Measurements from ENCODE around the gene SZT2.

SZT2 gene

DNA sequence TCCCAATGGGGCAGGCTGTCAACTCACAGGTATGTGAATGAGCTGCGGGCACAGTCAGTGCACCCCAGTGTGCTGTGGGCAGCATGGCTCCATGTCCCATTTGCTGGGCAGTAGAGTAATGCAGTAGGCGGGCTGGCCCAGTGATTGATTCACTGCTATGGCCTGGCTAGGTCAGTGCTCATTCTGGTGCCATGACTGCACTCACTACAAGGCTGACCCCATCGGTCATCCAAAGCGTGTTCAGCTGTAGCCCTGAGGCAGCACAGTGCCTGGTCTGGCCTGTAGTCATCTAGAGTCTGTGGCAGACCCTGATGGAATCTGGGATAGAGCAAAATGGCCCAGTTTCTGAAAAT is 56.7 kb downstream of the SZT2 start:
- Histone ChIP-seq H3K4me1 (ENCODE audit: control insufficient read depth in 1 of 2, insufficient read depth in 2 of 2, low read length in 2 of 2) (peaks cover 6 to 7% of the 10 kb centered on the region in 2 donors), H3K27ac (ENCODE audit: low read depth, low read length) (no peak overlapping the region), H3K9me3 (ENCODE audit: control insufficient read depth in 1 of 2, low read length in 2 of 2) (no peaks in the 10 kb centered on the region), H3K9ac (ENCODE audit: low read depth in 1 of 2, low read length in 2 of 2) (no peak overlapping the region), H3K4me3 (ENCODE audit: low read depth in 1 of 2, low read length in 2 of 2) (no peak overlapping the region), H3K27me3 (ENCODE audit: control insufficient read depth in 1 of 2, insufficient read depth in 2 of 2, low read length in 2 of 2) (no peaks in the 10 kb centered on the region), H3K36me3 (ENCODE audit: control insufficient read depth in 1 of 2, insufficient read depth in 2 of 2, low read length in 2 of 2) (peaks cover 64 to 92% of the 10 kb centered on the region in 2 donors)

DNA sequence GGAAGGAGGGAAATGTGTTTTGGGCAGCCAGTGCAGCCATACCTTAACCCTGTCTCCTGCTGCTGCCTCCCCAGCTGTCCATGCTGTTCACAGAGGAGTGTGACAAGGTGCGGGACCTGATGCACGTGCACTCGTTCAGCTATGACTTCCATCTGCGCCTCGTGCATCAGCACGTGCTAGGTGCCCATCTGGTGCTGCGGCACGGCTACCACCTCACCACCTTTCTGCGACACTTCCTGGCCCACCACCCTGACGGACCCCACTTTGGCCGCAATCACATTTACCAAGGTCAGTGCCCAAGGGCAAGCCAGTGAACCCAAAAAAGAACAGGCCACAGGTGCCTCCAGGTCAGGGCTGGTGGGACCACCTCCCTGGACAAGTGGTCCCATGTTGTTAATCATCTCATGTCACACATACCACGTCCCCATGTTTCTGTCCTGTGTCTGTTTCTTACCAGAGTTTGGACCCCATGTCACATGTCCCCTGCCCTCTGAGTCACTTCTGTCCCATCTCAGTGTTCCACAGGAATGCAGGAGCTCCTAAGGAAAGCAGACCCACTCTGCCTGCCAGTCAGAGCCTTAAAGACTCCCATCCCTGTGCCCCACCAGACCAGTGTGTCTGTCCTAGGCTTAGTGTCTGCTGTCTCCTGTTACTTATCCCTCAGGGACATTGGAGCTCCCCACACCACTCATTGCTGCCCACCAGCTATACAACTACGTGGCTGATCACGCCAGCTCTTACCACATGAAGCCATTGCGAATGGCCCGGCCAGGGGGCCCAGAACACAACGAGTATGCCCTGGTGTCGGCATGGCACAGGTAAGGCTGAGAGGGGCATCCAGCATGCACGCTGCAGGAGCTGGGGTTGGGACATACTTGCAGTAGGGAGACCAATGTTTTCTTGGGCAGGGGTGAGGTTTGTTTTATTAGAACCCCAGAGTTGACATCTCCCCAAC is 57.5 kb downstream of the SZT2 start:
- peaks cover 6 to 7% of the 10 kb centered on the region in 2 donors for H3K4me1 ChIP-seq (ENCODE audit: control insufficient read depth in 1 of 2, insufficient read depth in 2 of 2, low read length in 2 of 2)
- no peak overlapping the region for H3K9ac ChIP-seq (ENCODE audit: low read depth in 1 of 2, low read length in 2 of 2)
- peaks cover 64 to 94% of the 10 kb centered on the region in 2 donors for H3K36me3 ChIP-seq (ENCODE audit: control insufficient read depth in 1 of 2, insufficient read depth in 2 of 2, low read length in 2 of 2)
- no peak overlapping the region for H3K27ac ChIP-seq (ENCODE audit: low read depth, low read length)
- no peak overlapping the region for H3K4me3 ChIP-seq (ENCODE audit: low read depth in 1 of 2, low read length in 2 of 2)
- no peaks in the 10 kb centered on the region for H3K27me3 ChIP-seq (ENCODE audit: control insufficient read depth in 1 of 2, insufficient read depth in 2 of 2, low read length in 2 of 2)
- H3K9me3 ChIP-seq (ENCODE audit: control insufficient read depth in 1 of 2, low read length in 2 of 2) = no peaks in the 10 kb centered on the region

DNA sequence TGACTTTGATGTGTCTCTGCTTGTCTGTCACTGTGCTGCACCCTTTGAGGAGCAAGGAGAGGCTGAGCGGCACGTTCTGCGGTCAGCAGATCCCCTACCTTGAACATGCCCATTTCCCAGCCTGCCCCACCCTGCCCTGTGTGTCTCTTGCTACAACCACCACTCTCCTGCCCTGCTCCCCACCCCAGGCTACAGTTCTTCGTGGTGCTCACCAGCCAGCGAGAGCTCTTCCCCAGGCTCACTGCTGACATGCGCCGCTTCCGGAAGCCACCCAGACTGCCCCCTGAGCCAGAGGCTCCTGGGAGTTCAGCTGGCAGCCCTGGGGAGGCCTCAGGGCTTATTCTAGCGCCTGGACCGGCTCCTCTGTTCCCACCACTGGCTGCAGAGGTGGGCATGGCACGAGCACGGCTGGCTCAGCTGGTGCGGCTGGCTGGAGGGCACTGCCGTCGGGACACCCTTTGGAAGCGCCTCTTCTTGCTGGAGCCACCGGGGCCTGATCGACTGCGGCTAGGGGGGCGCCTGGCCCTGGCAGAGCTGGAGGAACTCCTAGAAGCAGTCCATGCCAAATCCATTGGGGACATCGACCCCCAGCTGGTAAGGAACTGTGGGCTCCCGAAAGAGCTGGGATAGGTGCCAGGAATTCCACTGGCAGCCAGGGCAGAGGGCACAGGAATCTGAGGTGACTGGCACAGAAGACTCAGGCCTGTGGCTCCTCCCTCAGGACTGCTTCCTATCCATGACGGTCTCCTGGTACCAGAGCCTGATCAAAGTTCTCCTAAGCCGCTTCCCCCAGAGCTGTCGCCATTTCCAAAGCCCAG is 58.4 kb downstream of the SZT2 start:
- no peak overlapping the region for H3K27ac ChIP-seq (ENCODE audit: low read depth, low read length)
- peaks cover 57 to 88% of the 10 kb centered on the region in 2 donors for H3K36me3 ChIP-seq (ENCODE audit: control insufficient read depth in 1 of 2, insufficient read depth in 2 of 2, low read length in 2 of 2)

DNA sequence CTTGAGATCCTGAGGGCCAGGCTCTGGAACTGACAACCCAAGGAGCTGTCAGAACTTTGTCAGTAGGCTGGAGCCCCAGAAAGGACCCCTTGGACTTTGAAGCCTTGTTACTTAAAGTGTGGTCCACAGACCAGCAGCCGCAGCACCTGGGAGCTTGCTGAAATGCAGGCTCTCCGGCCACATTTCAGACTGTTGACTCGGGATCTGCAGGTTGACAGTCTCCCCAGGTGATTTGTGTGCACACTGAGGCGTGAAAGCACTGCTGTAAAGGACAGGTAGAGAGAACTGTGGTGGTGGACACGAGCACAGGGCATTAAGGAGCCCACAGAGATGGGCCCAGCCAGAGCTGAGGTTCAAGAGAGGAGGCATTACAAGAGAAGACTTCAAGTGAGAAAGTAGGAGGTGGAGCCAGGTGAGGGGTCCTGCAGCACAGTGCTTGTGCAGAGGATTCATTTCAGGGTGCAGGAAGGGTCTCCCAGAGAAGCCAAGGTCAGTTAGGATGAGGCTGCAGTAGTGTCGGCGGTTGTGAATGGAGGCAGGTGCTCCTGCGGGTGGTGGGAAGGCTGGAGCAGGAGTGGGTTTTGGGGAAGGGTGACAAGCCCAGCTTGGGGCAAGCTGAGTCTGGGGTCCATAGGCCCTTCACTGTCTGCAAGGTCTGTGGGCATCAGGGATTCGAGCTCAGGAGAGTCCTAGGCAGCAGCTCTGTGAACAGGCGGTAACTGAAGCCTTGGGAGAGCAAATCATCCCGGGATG is 59.4 kb downstream of the SZT2 start:
- H3K27me3 ChIP-seq (ENCODE audit: control insufficient read depth in 1 of 2, insufficient read depth in 2 of 2, low read length in 2 of 2) = no peaks in the 10 kb centered on the region
- no peak overlapping the region for H3K9ac ChIP-seq (ENCODE audit: low read depth in 1 of 2, low read length in 2 of 2)
- H3K27ac ChIP-seq (ENCODE audit: low read depth, low read length) = peak overlapping the region; percentile 39
- H3K9me3 ChIP-seq (ENCODE audit: control insufficient read depth in 1 of 2, low read length in 2 of 2) = no peaks in the 10 kb centered on the region
- no peak overlapping the region for H3K4me3 ChIP-seq (ENCODE audit: low read depth in 1 of 2, low read length in 2 of 2)
- H3K4me1 ChIP-seq (ENCODE audit: control insufficient read depth in 1 of 2, insufficient read depth in 2 of 2, low read length in 2 of 2) = peaks cover 13 to 14% of the 10 kb centered on the region in 2 donors
- H3K36me3 ChIP-seq (ENCODE audit: control insufficient read depth in 1 of 2, insufficient read depth in 2 of 2, low read length in 2 of 2) = peaks cover 48 to 78% of the 10 kb centered on the region in 2 donors

More for the DNA sequence above, 58.4 kb downstream of the SZT2 start:
- no peak overlapping the region for H3K9ac ChIP-seq (ENCODE audit: low read depth in 1 of 2, low read length in 2 of 2)
- no peaks in the 10 kb centered on the region for H3K9me3 ChIP-seq (ENCODE audit: control insufficient read depth in 1 of 2, low read length in 2 of 2)
- H3K27me3 ChIP-seq (ENCODE audit: control insufficient read depth in 1 of 2, insufficient read depth in 2 of 2, low read length in 2 of 2) = no peaks in the 10 kb centered on the region
- H3K4me1 ChIP-seq (ENCODE audit: control insufficient read depth in 1 of 2, insufficient read depth in 2 of 2, low read length in 2 of 2) = peaks cover 13 to 14% of the 10 kb centered on the region in 2 donors
- no peak overlapping the region for H3K4me3 ChIP-seq (ENCODE audit: low read depth in 1 of 2, low read length in 2 of 2)

DNA sequence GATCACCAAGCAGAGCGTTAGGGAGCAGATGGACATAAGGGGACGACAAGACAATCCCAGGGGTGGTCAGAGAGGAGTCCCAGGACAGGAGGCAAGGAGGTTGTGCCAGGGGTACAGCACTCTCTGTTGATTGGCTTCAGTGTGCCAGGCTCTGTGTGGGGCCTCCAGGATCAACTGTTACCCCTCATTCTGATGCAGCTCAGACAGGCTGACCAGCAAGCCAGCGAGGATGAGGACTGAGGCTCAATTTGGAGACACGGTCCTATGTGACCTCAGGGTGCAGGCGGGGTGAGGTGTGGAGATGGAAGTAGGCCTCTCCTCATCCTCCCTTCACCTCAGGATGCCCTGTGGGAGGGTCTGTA is 60.0 kb downstream of the SZT2 start:
- no peak overlapping the region for H3K9ac ChIP-seq (ENCODE audit: low read depth in 1 of 2, low read length in 2 of 2)
- no peaks in the 10 kb centered on the region for H3K9me3 ChIP-seq (ENCODE audit: control insufficient read depth in 1 of 2, low read length in 2 of 2)
- H3K27ac ChIP-seq (ENCODE audit: low read depth, low read length) = no peak overlapping the region
- H3K4me3 ChIP-seq (ENCODE audit: low read depth in 1 of 2, low read length in 2 of 2) = no peak overlapping the region
- peaks cover 43 to 73% of the 10 kb centered on the region in 2 donors for H3K36me3 ChIP-seq (ENCODE audit: control insufficient read depth in 1 of 2, insufficient read depth in 2 of 2, low read length in 2 of 2)
- H3K27me3 ChIP-seq (ENCODE audit: control insufficient read depth in 1 of 2, insufficient read depth in 2 of 2, low read length in 2 of 2) = no peaks in the 10 kb centered on the region
- peaks cover 15 to 19% of the 10 kb centered on the region in 2 donors for H3K4me1 ChIP-seq (ENCODE audit: control insufficient read depth in 1 of 2, insufficient read depth in 2 of 2, low read length in 2 of 2)

DNA sequence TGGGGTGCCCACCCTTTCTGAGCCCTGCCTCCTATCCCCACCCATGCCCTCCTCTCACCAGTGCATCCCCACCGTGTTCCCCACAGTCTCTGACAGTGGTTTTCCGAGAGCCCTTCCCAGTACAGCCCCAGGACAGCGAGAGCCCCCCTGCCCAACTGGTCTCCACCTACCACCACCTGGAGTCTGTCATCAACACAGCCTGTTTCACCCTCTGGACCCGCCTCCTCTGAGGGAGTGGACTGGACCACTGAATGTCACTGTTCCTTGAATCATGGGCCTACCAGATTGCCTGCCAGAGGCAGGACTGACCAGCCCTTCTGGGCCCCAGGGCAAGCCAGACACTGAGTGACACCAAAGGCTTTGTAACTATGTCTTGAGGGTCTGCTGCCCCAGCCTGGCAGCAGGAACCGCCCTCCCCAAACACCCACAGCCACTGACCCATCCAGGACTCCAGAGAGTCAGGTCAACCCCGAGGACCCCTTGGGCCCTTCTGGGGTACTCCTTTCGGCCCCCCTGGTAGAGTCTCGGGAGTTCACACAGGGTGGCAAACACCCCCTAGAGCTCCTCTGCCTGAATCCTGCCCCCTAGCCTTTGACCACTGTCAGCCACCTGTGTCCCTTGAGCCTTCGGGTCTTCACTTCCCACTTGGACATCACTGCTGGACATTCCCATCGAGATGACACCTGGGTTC is 60.7 kb downstream of the SZT2 start:
- peaks cover 22 to 25% of the 10 kb centered on the region in 2 donors for H3K4me1 ChIP-seq (ENCODE audit: control insufficient read depth in 1 of 2, insufficient read depth in 2 of 2, low read length in 2 of 2)
- no peak overlapping the region for H3K9ac ChIP-seq (ENCODE audit: low read depth in 1 of 2, low read length in 2 of 2)
- H3K4me3 ChIP-seq (ENCODE audit: low read depth in 1 of 2, low read length in 2 of 2) = no peak overlapping the region
- H3K36me3 ChIP-seq (ENCODE audit: control insufficient read depth in 1 of 2, insufficient read depth in 2 of 2, low read length in 2 of 2) = peaks cover 41 to 71% of the 10 kb centered on the region in 2 donors
- no peak overlapping the region for H3K27ac ChIP-seq (ENCODE audit: low read depth, low read length)
- no peaks in the 10 kb centered on the region for H3K27me3 ChIP-seq (ENCODE audit: control insufficient read depth in 1 of 2, insufficient read depth in 2 of 2, low read length in 2 of 2)
- H3K9me3 ChIP-seq (ENCODE audit: control insufficient read depth in 1 of 2, low read length in 2 of 2) = no peaks in the 10 kb centered on the region

DNA sequence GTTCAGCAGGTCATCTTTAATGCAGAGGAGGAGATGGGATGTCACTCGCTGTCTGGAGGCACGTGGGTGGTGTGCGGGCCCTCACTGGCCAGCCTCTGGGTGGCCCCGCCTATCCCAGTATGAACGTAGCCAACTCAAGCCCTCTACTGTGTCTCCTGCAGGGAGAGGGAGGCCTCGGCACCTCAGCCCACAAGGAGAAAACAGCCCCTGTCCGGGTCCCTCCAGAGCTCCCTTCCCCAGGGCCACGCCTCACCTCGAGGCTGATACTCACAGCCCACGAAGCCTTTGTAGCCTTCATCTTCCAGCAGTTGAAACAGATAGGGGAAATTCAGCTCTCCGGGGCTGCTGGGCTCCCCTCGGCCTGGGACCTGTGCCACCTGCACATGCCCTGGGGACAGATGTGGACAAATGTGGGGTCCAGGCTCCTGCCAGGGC is 61.5 kb downstream of the SZT2 start:
- H3K36me3 ChIP-seq (ENCODE audit: control insufficient read depth in 1 of 2, insufficient read depth in 2 of 2, low read length in 2 of 2) = peaks cover 34 to 63% of the 10 kb centered on the region in 2 donors

DNA sequence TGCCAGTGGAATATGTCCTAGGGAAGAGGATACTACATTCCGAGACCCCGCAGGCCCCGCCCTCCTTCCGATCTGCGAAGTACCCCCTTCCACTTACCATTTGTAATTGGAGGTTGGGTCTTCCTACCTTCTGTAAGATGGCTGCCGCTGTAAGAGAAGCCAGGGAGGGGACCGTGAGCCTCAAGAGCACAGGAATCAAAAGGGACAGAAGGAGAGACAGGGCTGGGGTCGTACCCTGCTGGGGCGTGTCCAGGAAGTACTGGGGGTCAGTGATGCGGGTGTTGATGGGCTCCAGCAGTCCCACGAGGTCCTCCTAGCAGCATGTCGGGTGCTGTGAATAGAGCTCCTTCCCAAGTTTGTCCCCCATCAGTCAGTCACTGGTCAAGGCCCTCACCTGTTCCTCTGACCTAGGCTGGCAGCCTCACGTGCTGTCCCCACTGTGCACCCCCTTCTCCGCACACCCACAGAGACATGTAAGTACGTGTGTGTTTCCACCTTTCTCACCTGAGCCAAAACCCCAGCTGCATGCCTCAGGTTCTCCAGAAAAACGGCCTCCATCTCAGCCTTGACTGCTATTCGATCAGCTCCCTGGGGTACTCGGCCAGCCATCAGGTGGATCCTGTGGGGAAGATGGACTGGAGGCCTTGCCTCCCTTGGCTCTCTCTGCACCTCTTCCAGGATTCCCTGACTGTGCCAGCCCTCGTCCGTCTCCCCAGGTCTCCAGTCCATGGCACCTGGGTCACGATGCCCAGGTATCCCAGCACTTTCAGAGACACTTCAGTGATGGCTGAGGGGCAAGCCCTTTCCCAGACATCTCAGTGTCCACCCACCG is 62.2 kb downstream of the SZT2 start:
- Histone ChIP-seq H3K9me3 (ENCODE audit: control insufficient read depth in 1 of 2, low read length in 2 of 2) (no peaks in the 10 kb centered on the region), H3K4me3 (ENCODE audit: low read depth in 1 of 2, low read length in 2 of 2) (no peak overlapping the region), H3K36me3 (ENCODE audit: control insufficient read depth in 1 of 2, insufficient read depth in 2 of 2, low read length in 2 of 2) (peaks cover 26 to 55% of the 10 kb centered on the region in 2 donors), H3K4me1 (ENCODE audit: control insufficient read depth in 1 of 2, insufficient read depth in 2 of 2, low read length in 2 of 2) (peaks cover 31 to 34% of the 10 kb centered on the region in 2 donors), H3K9ac (ENCODE audit: low read depth in 1 of 2, low read length in 2 of 2) (no peak overlapping the region), H3K27me3 (ENCODE audit: control insufficient read depth in 1 of 2, insufficient read depth in 2 of 2, low read length in 2 of 2) (no peaks in the 10 kb centered on the region), H3K27ac (ENCODE audit: low read depth, low read length) (no peak overlapping the region)

More for the DNA sequence above, 61.5 kb downstream of the SZT2 start:
- no peak overlapping the region for H3K4me3 ChIP-seq (ENCODE audit: low read depth in 1 of 2, low read length in 2 of 2)
- H3K27ac ChIP-seq (ENCODE audit: low read depth, low read length) = no peak overlapping the region
- H3K27me3 ChIP-seq (ENCODE audit: control insufficient read depth in 1 of 2, insufficient read depth in 2 of 2, low read length in 2 of 2) = no peaks in the 10 kb centered on the region
- H3K9me3 ChIP-seq (ENCODE audit: control insufficient read depth in 1 of 2, low read length in 2 of 2) = no peaks in the 10 kb centered on the region
- peaks cover 30 to 32% of the 10 kb centered on the region in 2 donors for H3K4me1 ChIP-seq (ENCODE audit: control insufficient read depth in 1 of 2, insufficient read depth in 2 of 2, low read length in 2 of 2)
- H3K9ac ChIP-seq (ENCODE audit: low read depth in 1 of 2, low read length in 2 of 2) = no peak overlapping the region
